IPS-11a (cell line): ENCODE results near the gene POU3F3.

ENCODE experiments used
- H3K4me3 ChIP-seq: one replicate; pipeline ENCODE4 v1.5.1; 2013; ENCODE audit warnings: low read depth, low read length, control low read depth

The POU3F3 gene

GRCh38 chr2:104846786-104847585 is 6.9 kb upstream of the POU3F3 start:
- no peak overlapping the region for H3K4me3 ChIP-seq

GRCh38 chr2:104847586-104848160 is 6.2 kb upstream of the POU3F3 start:
- no peak overlapping the region for H3K4me3 ChIP-seq

GRCh38 chr2:104848526-104848925 is 5.4 kb upstream of the POU3F3 start:
- no peak overlapping the region for H3K4me3 ChIP-seq

- H3K4me3 ChIP-seq: no peak overlapping the region
Observed at GRCh38 chr2:104849101-104849500, 4.8 kb upstream of the POU3F3 start.

GRCh38 chr2:104849618-104850141 is 4.2 kb upstream of the POU3F3 start:
- H3K4me3 ChIP-seq: no peak overlapping the region

- no peak overlapping the region for H3K4me3 ChIP-seq
Observed at GRCh38 chr2:104850361-104851290, 3.3 kb upstream of the POU3F3 start.

- no peak overlapping the region for H3K4me3 ChIP-seq
Observed at GRCh38 chr2:104851291-104852089, 2.4 kb upstream of the POU3F3 start.

- H3K4me3 ChIP-seq: no peak overlapping the region
Observed at GRCh38 chr2:104852090-104852666, 1.7 kb upstream of the POU3F3 start.

GRCh38 chr2:104854498-104855220 is 744 bp downstream of the POU3F3 start:
- H3K4me3 ChIP-seq: no peak overlapping the region

- no peak overlapping the region for H3K4me3 ChIP-seq
Observed at GRCh38 chr2:104855221-104856085, 1.5 kb downstream of the POU3F3 start.

DNA sequence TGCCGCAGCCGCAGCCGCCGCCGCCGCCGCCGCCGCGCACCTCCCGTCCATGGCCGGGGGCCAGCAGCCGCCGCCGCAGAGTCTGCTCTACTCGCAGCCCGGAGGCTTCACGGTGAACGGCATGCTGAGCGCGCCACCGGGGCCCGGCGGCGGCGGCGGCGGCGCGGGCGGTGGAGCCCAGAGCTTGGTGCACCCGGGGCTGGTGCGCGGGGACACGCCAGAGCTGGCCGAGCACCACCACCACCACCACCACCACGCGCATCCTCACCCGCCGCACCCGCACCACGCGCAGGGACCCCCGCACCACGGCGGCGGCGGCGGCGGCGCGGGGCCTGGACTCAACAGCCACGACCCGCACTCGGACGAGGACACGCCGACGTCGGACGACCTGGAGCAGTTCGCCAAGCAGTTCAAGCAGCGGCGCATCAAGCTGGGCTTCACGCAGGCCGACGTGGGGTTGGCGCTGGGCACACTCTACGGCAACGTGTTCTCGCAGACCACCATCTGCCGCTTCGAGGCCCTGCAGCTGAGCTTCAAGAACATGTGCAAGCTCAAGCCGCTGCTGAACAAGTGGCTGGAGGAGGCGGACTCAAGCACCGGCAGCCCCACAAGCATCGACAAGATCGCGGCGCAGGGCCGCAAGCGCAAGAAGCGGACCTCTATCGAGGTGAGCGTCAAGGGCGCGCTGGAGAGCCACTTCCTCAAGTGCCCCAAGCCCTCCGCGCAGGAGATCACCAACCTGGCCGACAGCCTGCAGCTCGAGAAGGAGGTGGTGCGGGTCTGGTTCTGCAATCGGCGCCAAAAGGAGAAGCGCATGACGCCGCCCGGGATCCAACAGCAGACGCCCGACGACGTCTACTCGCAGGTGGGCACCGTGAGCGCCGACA is 2.4 kb downstream of the POU3F3 start:
- no peak overlapping the region for H3K4me3 ChIP-seq

- H3K4me3 ChIP-seq: no peak overlapping the region
Observed at GRCh38 chr2:104856973-104857261, 3.0 kb downstream of the POU3F3 start.

DNA sequence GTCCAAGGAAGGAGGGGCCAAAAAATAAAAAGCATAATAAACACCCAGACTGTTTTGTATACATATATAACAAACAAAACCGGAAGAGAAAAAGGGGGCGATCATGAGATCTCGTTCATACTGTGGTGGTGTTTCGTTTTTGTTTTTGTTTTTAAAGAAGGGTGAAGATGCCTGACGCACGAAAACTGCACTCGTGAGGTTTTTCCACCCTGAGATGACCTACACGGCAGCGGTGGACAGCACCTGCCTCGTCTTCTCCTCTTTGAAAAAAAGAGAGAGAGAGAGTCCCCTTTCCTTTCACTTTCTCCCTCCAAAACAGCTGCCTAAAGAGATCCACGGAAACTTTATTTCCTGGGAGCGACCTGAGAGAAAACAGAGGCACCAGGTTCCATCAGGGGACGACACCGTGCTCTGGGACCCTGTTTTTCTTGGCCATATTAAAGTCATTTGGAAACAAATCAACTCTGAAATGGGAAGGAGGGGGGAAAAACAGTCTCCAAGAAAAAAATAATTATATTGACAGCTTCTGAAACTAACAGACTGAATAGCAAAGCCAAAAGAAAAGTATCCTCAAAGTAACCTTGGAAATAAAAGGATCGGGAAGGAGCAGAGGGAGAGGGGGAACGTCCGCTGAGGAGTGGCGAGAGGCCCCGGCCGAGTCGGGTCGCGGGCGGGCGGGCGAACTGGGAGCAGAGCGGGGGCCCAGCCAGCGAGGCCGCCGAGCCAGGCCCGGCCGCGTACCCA is 3.5 kb downstream of the POU3F3 start:
- H3K4me3 ChIP-seq: no peak overlapping the region

- no peak overlapping the region for H3K4me3 ChIP-seq
Observed at GRCh38 chr2:104858006-104858978, 4.4 kb downstream of the POU3F3 start.

DNA sequence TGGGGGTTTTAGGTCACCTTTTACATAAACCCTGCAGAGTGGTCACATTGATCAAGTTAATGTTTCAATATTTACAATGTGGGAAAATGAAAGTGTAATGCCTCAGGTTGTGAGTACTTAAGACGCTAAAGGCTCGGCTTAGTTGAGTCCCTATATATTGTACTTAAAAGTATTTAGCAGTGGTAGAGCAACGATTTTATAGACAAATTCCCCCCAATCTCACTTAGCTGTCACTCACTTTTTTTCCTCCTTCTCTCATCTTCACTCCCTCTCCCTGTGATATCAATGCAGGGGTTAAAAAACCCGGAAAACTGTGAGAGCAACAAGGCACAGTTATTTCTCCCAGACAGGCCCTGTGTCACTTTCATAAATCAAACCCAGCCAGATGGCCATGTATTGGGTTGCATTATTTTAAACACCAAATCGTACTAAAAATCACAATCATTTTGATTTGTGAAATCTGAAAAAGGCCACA is 5.4 kb downstream of the POU3F3 start:
- no peak overlapping the region for H3K4me3 ChIP-seq
